GM12801 (cell line): ENCODE results near the gene MIA2.

Experiments used
- CTCF ChIP-seq: IDR thresholded peaks from one replicate; pipeline ENCODE4 v1.5.1; 2011; ENCODE audit warnings: control low read depth; ENCODE audit not compliant: insufficient read length; ENCODE audit errors: extremely low read depth

MIA2 gene

GRCh38 chr14:39243831-39244230, 10.1 kb downstream of the MIA2 start:
- TF ChIP-seq CTCF, result no peak

GRCh38 chr14:39246618-39247017, 12.9 kb downstream of the MIA2 start:
- no peak for TF ChIP-seq CTCF

GRCh38 chr14:39247256-39247655, 13.5 kb downstream of the MIA2 start:
- TF ChIP-seq CTCF, result no peak

- TF ChIP-seq CTCF, result no peak
Observed at GRCh38 chr14:39251547-39251946, 17.8 kb downstream of the MIA2 start.

GRCh38 chr14:39258782-39259545, 25.2 kb downstream of the MIA2 start:
- TF ChIP-seq CTCF, result no peak

DNA sequence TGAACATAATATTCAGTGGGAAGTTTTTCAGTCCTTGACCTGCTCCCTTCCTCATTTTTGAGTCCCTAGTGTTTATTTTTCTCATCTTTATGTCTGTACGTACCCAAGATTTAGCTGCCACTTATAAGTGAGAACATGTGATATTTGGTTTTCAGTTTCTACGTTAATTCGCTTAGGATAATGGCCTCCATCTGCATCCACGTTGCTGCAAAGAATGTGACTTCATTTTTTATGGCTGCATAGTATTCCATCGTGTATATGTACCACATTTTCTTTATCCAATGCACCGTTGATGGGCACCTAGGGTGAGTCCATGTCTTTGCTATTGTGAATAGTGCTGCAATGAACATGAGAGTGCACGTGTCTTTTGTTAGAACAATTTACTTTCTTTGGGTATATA, 30.3 kb downstream of the MIA2 start:
- TF ChIP-seq CTCF, result no peak

- TF ChIP-seq CTCF, result no peak
Observed at GRCh38 chr14:39264558-39264957, 30.8 kb downstream of the MIA2 start.
